Neural crest cell (in vitro differentiated cells): Measurements from ENCODE around the gene PNPLA6. TPM values are rescaled to one million over a fixed set of nuclear protein-coding genes. Genes with fewer than 3 reads are reported as not detected.

Experiments used
- DNase-seq: peaks from one replicate; pipeline ENCODE4 v3.0.0; 2021; ENCODE audit warnings: low read depth, mixed read lengths, low spot score
- H3K27ac Mint-ChIP-seq: one replicate; pipeline ENCODE4 v1.8.0; 2021; ENCODE audit warnings: mild to moderate bottlenecking, mixed read lengths; ENCODE audit not compliant: unreplicated experiment
- H3K27me3 Mint-ChIP-seq: 2 replicates; pipeline ENCODE4 v1.8.0; 2021; ENCODE audit warnings: low read depth, mild to moderate bottlenecking, mixed read lengths
- H3K36me3 Mint-ChIP-seq: 2 replicates; pipeline ENCODE4 v1.8.0; 2021; ENCODE audit warnings: low read depth, mild to moderate bottlenecking, mixed read lengths
- H3K4me1 Mint-ChIP-seq: 2 replicates; pipeline ENCODE4 v1.8.0; 2021; ENCODE audit warnings: mixed read lengths
- H3K4me3 Mint-ChIP-seq: one replicate; pipeline ENCODE4 v1.8.0; 2021; ENCODE audit warnings: mild to moderate bottlenecking, mixed read lengths
- H3K9me3 Mint-ChIP-seq: 2 replicates; pipeline ENCODE4 v1.8.0; 2021; ENCODE audit warnings: mixed read lengths
- total RNA-seq: library from RNA; stranded (reverse); gene quantifications from 2 replicates; pipeline ENCODE4 v1.2.1, GENCODE V29; 2021
- TF ChIP-seq, protein P1 (sequence below): fragments of 200-600 bp; sonication (generic); conservative IDR thresholded peaks from 2 replicates; pipeline ENCODE4 v1.5.0; 2021; ENCODE audit warnings: antibody characterized with exemption, mild to moderate bottlenecking

The PNPLA6 gene
- total RNA-seq, 1 donor from 2014 or later: 72.1 TPM

GRCh38 chr19:7509625-7510024 is 25.9 kb upstream of the PNPLA6 start:
- no peak for DNase-seq
- no peaks in the 10 kb centered on the region for H3K36me3 Mint-ChIP-seq
- peaks cover 16% of the 10 kb centered on the region for H3K27me3 Mint-ChIP-seq
- H3K27ac Mint-ChIP-seq: no peak overlapping the region
- no peak overlapping the region for H3K4me3 Mint-ChIP-seq
- no peaks in the 10 kb centered on the region for H3K9me3 Mint-ChIP-seq
- H3K4me1 Mint-ChIP-seq: peaks cover 7% of the 10 kb centered on the region
- TF ChIP-seq, protein P1, sequence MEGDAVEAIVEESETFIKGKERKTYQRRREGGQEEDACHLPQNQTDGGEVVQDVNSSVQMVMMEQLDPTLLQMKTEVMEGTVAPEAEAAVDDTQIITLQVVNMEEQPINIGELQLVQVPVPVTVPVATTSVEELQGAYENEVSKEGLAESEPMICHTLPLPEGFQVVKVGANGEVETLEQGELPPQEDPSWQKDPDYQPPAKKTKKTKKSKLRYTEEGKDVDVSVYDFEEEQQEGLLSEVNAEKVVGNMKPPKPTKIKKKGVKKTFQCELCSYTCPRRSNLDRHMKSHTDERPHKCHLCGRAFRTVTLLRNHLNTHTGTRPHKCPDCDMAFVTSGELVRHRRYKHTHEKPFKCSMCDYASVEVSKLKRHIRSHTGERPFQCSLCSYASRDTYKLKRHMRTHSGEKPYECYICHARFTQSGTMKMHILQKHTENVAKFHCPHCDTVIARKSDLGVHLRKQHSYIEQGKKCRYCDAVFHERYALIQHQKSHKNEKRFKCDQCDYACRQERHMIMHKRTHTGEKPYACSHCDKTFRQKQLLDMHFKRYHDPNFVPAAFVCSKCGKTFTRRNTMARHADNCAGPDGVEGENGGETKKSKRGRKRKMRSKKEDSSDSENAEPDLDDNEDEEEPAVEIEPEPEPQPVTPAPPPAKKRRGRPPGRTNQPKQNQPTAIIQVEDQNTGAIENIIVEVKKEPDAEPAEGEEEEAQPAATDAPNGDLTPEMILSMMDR: no peak

DNA sequence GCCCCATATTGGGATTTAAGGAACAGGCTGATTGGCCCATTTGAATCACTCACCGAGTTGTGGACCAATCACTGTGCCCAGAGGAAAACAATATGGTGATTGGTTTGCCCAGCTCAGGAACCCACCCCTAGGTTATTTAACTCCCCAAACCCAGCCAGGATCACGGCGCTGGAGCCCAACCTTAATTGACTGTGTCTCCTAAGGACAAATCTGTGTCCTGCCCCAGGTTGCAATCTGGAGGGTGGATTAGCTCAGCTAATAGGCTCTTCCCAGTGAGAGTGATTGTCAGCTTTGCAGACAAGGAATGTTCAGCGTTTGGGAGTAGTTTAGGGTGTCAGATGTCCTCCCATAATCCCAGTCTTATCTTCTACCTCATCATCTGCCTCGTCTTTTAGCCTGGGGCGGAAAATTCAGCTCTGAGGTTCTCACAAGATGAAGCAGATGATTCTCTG is 23.1 kb upstream of the PNPLA6 start:
- Mint-ChIP-seq H3K9me3 (no peaks in the 10 kb centered on the region), H3K27ac (no peak overlapping the region), H3K27me3 (peaks cover 9% of the 10 kb centered on the region), H3K4me1 (peaks cover 20% of the 10 kb centered on the region), H3K36me3 (no peaks in the 10 kb centered on the region), H3K4me3 (no peak overlapping the region)
- TF ChIP-seq, protein P1: no peak
- no peak for DNase-seq

- TF ChIP-seq, protein P1: no peak
- H3K27ac Mint-ChIP-seq: no peak overlapping the region
- peak overlapping the region; percentile 84 for H3K4me3 Mint-ChIP-seq
- no peak for DNase-seq
- peaks cover 5% of the 10 kb centered on the region for H3K27me3 Mint-ChIP-seq
- H3K9me3 Mint-ChIP-seq: no peaks in the 10 kb centered on the region
- H3K36me3 Mint-ChIP-seq: peaks cover under 1% of the 10 kb centered on the region
- H3K4me1 Mint-ChIP-seq: peaks cover 23% of the 10 kb centered on the region
Observed at GRCh38 chr19:7513809-7514642, 21.5 kb upstream of the PNPLA6 start.

DNA sequence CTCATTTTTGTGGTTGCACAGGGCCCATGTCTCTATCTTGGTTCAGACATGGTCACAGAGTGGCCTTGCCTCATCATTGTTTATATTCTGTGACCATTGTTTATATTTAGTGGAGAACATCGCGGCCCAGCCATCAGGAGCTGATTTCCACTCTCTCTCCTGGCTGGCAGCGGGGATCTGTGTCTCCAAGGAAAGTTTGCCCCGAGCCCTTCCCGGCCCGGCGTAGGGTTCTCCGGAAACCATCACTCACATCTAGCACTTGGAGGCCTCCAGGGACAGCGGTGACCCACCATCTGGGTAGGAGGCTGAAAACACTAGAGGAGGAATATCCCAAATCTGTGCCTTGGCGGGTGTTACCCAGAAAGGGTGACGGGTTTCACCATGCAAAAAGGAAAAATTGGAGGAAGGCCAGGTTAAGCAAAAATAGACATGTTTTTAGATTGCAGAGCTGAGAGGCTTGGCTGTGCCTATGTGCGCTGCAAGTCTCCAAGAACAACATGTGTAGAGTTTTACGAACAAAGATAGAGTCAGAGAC is 20.3 kb upstream of the PNPLA6 start:
- Mint-ChIP-seq H3K27ac (peak overlapping the region; percentile 96), H3K4me1 (peaks cover 23% of the 10 kb centered on the region), H3K27me3 (peaks cover under 1% of the 10 kb centered on the region), H3K36me3 (peaks cover 4% of the 10 kb centered on the region), H3K4me3 (peak overlapping the region; percentile 84), H3K9me3 (no peaks in the 10 kb centered on the region)
- TF ChIP-seq, protein P1: no peak
- DNase-seq: no peak

GRCh38 chr19:7515645-7516151 is 19.8 kb upstream of the PNPLA6 start, which contains the start of gene ZNF358:
Gene ZNF358 (plus strand): TSS chr19:7516103. CDS start chr19:7519243, 3,140 bp downstream.
- H3K4me3 Mint-ChIP-seq: peak within 1 kb of the TSS; percentile 92
- TF ChIP-seq, protein P1: no peak
- peaks cover 23% of the 10 kb centered on the region for H3K4me1 Mint-ChIP-seq
- no peaks in the 10 kb centered on the region for H3K9me3 Mint-ChIP-seq
- no peaks in the 10 kb centered on the region for H3K27me3 Mint-ChIP-seq
- peaks cover 4% of the 10 kb centered on the region for H3K36me3 Mint-ChIP-seq
- DNase-seq: peak; percentile 71
- peak within 1 kb of the TSS; percentile 96 for H3K27ac Mint-ChIP-seq
